AG04449 (cell line): Measurements from ENCODE around the gene CCDC142.
A peak's percentile ranks its signal among the peaks of the same experiment; 100 is the strongest.

Experiments
- CTCF ChIA-PET: fragments of 350-600 bp; formaldehyde crosslinking; extraction: SDS; loops from one replicate; lab custom pipeline; 2021; ENCODE audit warnings: antibody characterized with exemption; lab: Yijun Ruan, JAX
- POLR2A ChIA-PET: fragments of 400-600, 350-600 bp; formaldehyde crosslinking; extraction: SDS; loops from one replicate; lab custom pipeline; 2020; ENCODE audit warnings: antibody characterized with exemption, inconsistent platforms; lab: Yijun Ruan, JAX
- DNase-seq: peaks from one replicate; pipeline ENCODE4 v3.0.0-alpha.2; 2010; ENCODE audit warnings: low read depth, low spot score
- H3K4me3 ChIP-seq: 2 replicates; pipeline ENCODE4 v1.5.1; 2011; ENCODE audit warnings: low read depth, mild to moderate bottlenecking, control low read depth, low read length
- CTCF ChIP-seq: IDR thresholded peaks from one replicate; pipeline ENCODE4 v1.5.1; 2011; ENCODE audit warnings: mild to moderate bottlenecking, moderate library complexity, low read length, control low read depth, inconsistent platforms; ENCODE audit not compliant: insufficient read depth; ENCODE audit errors: missing control alignments

The CCDC142 gene

GRCh38 chr2:74500578-74500946 is 17.8 kb upstream of the CCDC142 start:
- ChIA-PET POLR2A (interaction anchor here (1.1 to 1.3 kb wide), 2 partner anchors 18 to 28 kb away, joined by 3 to 5 read pairs; partner anchors contain the start of genes CCDC142, MRPL53 and TTC31), CTCF (interaction anchor here (1.2 to 13.6 kb wide), 3 partner anchors 10 to 86 kb away, joined by 3 to 202 read pairs (median 29); partner anchors contain the start of genes CCDC142 and TTC31)
- DNase-seq = no peak
- H3K4me3 ChIP-seq = no peak overlapping the region
- TF ChIP-seq CTCF = no peak

GRCh38 chr2:74499940-74500577 is 17.3 kb upstream of the CCDC142 start:
- ChIA-PET CTCF (interaction anchor here (1.2 to 13.6 kb wide), 3 partner anchors 10 to 87 kb away, joined by 3 to 202 read pairs (median 29); partner anchors contain the start of genes CCDC142 and TTC31), POLR2A (interaction anchor here (1.1 to 1.3 kb wide), 2 partner anchors 17 to 28 kb away, joined by 3 to 5 read pairs; partner anchors contain the start of genes CCDC142, MRPL53 and TTC31)
- no peak for DNase-seq
- no peak for TF ChIP-seq CTCF
- no peak overlapping the region; the same call in 1 of the 2 replicates for H3K4me3 ChIP-seq

DNA sequence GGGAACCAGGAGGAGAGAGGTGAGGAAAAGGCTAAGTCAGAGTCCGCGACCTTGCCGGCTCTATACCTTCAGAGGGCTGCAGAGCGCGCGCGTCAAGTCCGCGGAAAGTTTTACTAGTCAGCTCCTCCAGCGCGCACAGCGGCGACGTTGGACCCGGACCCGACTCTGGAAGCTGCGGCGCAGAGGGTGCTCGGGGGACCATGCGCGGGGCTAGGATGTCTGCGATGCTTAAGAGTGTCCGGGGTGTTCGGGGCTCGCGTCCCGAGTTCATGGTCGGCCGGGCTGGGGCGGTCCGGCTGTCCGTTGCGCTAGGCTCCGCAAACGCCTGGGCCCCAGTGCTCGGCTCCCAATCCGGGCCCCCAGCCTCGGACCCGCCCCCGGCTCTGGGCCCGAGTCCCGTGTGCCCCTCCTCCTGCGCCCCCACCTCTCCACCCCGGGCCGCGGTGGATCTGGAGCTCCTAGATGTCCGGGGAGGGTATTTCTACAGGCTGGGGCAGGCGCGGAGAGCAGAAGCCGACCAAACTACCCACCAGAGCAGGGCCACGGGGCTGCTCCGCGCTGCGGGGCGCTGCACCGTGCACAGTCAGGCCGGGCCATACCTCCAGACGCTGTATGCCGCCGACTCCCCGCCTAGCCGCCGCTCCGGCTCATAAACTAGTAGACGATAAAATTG is 16.6 kb upstream of the CCDC142 start, which contains the start of gene LBX2:
LBX2 (minus strand) TSS at position 337 of the 673 bp plus-strand sequence; CDS start at position 271, 66 bp downstream.
- no peak for DNase-seq
- peak within 1 kb of the TSS; percentile 43 for H3K4me3 ChIP-seq
- ChIA-PET POLR2A (interaction anchor here (0.6 to 1.0 kb wide), 2 partner anchors 16 to 79 kb away, joined by 3 to 5 read pairs; partner anchors contain the start of genes CCDC142 and TTC31), CTCF (interaction anchor here (1.2 to 13.6 kb wide), 4 partner anchors 9 to 87 kb away, joined by 3 to 202 read pairs (median 16); partner anchors contain the start of genes CCDC142 and TTC31)
- TF ChIP-seq CTCF = no peak

DNA sequence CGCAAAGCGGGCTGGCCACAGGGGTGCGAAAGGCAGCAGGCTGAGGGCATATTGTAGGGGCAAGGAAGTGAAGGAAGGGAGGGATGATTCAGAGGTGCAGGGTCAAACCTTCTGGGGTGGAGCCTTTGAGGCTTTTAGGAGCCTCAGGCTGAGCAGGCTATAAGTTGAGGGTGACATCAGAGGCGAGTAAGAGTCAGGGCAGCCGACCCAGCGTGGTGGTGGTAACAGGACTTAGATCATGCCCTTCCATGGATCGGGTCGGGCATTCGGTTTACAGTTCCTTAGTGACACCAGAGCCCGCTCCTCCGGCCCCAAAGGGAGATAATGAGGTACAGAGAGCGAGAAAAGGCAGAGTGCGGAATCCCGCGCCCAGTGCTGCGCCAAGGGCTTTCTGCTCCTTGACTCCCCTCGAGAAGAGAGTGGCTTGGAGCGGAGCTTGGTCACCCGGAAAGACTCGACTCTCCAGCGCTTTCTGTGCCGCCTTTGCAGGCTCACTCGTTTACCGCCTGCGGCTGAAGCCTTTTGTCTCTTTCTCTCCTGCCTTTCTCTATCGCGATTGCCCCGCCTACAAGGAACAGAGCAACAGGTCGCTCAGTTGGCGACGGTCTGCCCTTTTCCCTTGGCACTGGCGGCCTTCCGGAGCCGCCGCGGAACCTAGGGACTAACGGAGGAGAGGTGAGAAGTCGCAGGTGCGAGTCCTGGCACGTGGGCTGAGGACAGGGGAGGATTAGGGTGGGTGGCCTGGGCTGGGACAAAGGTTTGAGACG is 15.9 kb upstream of the CCDC142 start:
- no peak for TF ChIP-seq CTCF
- ChIA-PET POLR2A (interaction anchor here (0.6 to 1.0 kb wide), 2 partner anchors 16 to 80 kb away, joined by 3 to 5 read pairs; partner anchors contain the start of genes CCDC142 and TTC31), CTCF (interaction anchor here (1.4 to 13.6 kb wide), 4 partner anchors 9 to 88 kb away, joined by 3 to 202 read pairs (median 16); partner anchors contain the start of genes CCDC142, PCGF1 and TTC31)
- H3K4me3 ChIP-seq = peak overlapping the region; percentile 43
- no peak for DNase-seq

GRCh38 chr2:74497777-74498499 is 15.1 kb upstream of the CCDC142 start:
- no peak for TF ChIP-seq CTCF
- H3K4me3 ChIP-seq = peak overlapping the region; percentile 42
- CTCF ChIA-PET = interaction anchor here (1.4 to 13.6 kb wide), 4 partner anchors 8 to 89 kb away, joined by 3 to 202 read pairs (median 16); partner anchors contain the start of genes CCDC142, PCGF1 and TTC31
- POLR2A ChIA-PET = no interaction called here
- DNase-seq = no peak
